Measurements from ENCODE around the gene PRELID2.
"Not testable (repeated sequence)": the region's sequence is repeated elsewhere in the genome, so short reads cannot be mapped to it uniquely, and the experiment has no call there.

PRELID2 gene

DNA sequence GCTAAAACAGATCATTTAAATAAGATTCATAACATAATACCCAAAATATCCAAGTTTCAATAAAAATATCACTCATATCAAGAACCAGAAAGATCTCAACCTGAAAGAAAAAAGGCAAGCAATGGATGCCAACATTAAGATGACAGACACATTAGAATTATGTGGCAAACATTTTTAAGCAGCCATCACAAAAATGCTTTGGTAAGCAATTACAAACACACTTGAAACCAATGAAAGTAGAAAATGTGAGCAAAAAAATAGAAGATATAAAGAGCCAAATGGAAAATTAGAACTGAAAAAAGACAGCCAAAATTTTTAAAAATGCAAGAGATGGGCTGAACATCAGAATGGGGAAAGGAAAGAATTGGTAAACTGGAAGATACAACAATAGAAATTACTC lies 96.9 kb downstream of the PRELID2 start:
- no peak for DNase-seq

DNA sequence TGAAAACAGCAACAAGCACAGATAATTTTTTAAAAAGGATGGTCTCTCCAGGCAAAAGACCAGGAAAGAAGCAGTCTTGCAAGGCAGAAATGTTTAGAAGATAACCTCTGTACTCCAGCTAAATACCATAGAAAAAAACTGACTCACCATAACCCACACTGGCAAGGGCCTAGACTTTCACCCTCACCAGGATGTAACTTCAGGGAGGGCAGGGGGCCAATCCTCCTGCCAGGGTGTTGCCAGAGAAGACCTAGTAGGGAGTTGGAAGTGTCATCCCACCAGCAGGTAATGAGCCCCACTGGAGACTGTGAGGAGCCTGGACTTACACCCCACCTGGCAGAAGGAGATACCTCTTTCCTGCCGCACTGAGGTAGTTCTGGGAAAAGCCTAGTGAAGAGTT lies 97.6 kb downstream of the PRELID2 start:
- DNase-seq = no peak

DNA sequence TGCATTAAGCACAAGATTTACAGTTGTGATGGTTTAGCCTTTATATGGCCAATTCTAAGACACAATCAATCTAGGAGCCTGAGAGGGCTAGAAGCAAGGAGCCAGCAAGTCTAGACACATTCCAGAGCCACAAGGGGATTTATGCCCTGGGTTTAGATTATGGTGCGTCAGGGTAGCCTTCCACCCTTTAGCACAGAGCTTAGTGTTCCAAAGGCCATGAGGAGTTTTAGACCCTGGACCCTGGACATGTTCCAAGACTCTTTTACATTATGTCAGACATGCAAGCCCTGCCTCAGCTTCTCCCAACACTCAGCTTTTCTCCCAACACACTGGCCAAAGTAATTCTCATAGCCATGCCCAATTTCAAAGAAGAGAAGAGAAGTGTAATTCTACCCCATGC lies 105.2 kb downstream of the PRELID2 start:
- not testable (repeated sequence) for DNase-seq

DNA sequence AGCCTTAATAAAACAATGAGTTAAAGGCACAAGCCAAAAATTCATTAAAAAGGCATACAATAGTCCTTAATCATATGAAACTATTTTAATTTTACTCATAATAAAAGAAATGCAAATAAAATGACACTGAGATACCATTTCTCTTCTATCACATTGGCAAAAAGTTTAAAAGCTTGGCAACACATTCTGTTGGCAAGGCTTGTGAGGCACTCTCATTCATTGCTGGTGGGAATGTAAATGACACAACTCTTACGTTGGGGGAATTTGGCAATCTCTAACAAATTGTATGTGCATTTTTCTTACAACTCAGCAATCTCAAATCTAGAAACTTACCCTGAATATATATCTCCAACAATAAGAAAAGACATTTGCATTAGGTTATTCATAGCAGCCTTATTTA lies 111.6 kb downstream of the PRELID2 start:
- no peak for DNase-seq

DNA sequence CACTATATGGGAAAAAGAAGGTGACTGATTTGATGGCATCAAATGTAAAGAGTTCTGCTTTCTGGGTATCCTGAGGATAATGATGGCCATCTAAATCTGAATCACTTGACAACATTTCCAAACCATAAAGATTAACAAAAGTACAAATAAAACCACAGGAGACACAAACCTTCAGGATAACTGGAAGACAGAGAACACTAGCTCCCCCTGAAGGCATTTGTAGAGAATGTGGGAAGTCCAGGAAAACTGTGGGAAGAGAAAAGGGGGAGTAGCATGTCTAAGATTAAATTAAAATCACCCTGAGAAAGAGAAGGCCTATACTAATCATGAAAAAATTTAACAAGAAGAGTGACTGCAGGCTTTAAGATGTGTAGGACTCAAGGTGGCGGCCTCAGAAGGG lies 116.2 kb downstream of the PRELID2 start:
- no peak for DNase-seq

DNA sequence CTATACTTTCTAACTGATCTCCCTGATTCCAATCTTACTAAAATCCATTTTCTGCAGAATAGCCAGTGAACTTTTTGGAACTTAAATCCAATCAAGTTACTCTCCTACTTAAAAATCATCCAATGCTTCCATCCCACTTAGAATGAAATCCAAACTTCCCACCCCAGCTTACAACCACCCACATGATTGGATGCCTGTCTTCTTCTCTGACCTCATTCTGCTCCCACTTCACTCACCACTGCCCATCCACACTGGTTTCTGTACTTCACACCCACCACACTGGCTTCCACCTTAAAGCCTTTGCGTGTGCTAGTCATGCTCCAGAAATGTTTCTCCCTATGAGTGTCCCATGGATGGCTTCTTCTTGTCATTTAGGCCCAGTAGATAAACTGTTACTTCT lies 119.7 kb downstream of the PRELID2 start:
- no peak for DNase-seq

DNA sequence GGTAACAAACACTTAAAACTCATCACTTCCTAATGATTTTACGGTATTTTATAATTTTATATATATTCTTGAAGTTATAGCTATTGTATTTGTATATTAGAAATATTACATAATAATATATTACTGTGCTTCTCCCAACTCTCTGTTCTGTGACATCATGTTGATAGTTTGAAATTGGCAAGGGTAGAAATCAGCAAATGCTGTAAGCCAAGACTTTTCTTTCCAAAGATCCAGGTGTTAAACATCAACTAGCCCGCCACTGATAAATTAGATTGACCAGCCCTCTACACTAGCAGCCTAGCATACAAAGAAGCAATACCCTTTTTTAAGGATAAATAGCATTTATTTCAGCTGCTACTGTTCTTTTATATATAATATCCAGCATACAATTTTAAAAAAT lies 122.9 kb downstream of the PRELID2 start:
- no peak for DNase-seq

DNA sequence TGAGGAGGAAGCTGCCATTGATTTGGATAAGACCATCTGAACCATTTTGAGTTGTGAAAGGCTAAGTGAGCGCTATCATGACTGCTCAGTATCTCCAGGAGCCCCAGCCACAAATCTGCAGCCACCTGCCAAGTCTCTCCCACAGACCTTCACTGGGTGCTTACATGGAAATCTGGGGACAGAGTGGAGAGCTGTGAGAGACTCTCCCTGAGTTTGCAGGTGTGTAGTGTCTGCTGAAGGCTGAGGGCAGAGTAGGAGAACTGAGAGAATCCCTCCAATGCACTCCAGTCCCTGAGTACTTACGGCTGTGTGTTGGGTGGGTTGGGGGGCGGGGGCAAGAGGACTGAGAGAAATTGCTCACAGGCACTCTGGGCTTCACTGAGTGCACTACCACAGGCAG lies 123.7 kb downstream of the PRELID2 start:
- DNase-seq = no peak
